ENCODE measurements around the gene SEL1L3. TPM values are rescaled to one million over a fixed set of nuclear protein-coding genes. Genes with fewer than 3 reads are reported as not detected.

Gene SEL1L3
- total and polyA plus RNA-seq, 7 donors: 1.0 to 4.3 (median 1.6) TPM

- intact Hi-C loops (cut with DNase I): no loop called here
- DNase-seq (no peak), ATAC-seq (no peak)
- Histone ChIP-seq H3K4me1 (no peaks in the 10 kb centered on the region), H3K36me3 (ENCODE audit: insufficient read depth in 1 of 2, low read depth in 1 of 2) (no peaks in the 10 kb centered on the region), H3K4me3 (no peak overlapping the region), H3K9me3 (no peaks in the 10 kb centered on the region), H3K27ac (no peak overlapping the region), H3K27me3 (ENCODE audit: insufficient read depth in 3 of 3, low read length in 2 of 3) (no peaks in the 10 kb centered on the region)
- WGBS, 3 donors: 59 to 61% (median 60%) methylated on average over 7 of the region's 7 CpGs
- no peak for TF ChIP-seq CTCF (IDR thresholded peaks at IDR 0.05)
These were observed 17.3 kb upstream of the SEL1L3 start for GRCh38 chr4:25879991-25880651.

DNA sequence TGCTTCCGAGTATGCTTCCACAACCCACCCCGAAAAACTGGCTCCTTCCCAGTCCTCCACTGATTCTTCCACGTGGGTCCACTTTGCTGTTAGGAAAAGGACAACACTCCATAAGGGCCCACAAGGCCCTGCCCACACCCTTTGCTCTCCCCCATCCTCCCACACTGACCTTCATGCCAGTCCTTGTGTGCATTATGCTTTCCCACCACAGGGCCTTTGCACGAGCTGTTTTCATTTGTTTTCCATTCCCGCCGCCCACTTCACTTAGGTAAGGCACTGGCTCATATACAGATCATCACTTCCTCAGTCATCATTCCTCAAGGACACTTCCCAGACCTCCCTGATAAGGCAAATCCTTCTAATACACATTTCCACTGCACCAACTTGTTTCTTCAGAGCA is 16.8 kb upstream of the SEL1L3 start:
- intact Hi-C loops (cut with DNase I): no loop called here
- WGBS, 3 donors: 93 to 97% (median 97%) methylated on average over 6 of the region's 6 CpGs
- DNase-seq: no peak

DNA sequence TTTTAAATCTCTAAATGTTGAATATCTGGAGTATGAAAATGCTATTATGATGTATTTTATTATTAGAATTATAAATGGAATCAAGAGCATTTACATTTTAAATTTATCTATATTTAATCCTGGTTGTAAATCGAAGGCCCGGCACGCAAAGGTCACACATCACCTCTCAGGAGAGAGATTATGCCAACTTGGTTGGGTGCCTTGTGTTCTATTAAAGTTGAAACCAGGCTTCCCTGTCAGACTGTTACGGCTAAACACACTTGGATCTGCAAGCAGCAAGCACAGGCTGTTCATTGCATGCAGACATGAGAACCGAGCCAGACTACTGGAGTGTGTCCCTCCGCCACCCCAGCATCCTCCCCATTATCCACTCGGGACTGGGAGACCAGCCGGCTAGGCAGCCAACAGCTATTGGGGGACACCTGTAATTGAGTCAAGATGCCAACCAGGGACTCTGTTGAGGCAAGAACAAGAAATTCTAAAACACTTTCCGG is 16.4 kb upstream of the SEL1L3 start:
- no peaks in the 10 kb centered on the region for H3K36me3 ChIP-seq (ENCODE audit: insufficient read depth in 1 of 2, low read depth in 1 of 2)
- no peak for TF ChIP-seq CTCF (IDR thresholded peaks at IDR 0.05)
- no peak overlapping the region for H3K4me3 ChIP-seq
- H3K27ac ChIP-seq: no peak overlapping the region
- intact Hi-C loops (cut with DNase I): no loop called here
- WGBS, 3 donors: 55 to 79% (median 59%) methylated on average over 9 of the region's 9 CpGs
- DNase-seq (no peak), ATAC-seq (no peak)
- no peaks in the 10 kb centered on the region for H3K4me1 ChIP-seq
- no peaks in the 10 kb centered on the region for H3K9me3 ChIP-seq
- H3K27me3 ChIP-seq (ENCODE audit: insufficient read depth in 3 of 3, low read length in 2 of 3): no peaks in the 10 kb centered on the region

More for the DNA sequence above, 16.8 kb upstream of the SEL1L3 start:
- no peak for ATAC-seq
- Histone ChIP-seq H3K4me3 (no peak overlapping the region), H3K36me3 (ENCODE audit: insufficient read depth in 1 of 2, low read depth in 1 of 2) (no peaks in the 10 kb centered on the region), H3K4me1 (no peaks in the 10 kb centered on the region), H3K9me3 (no peaks in the 10 kb centered on the region), H3K27ac (no peak overlapping the region), H3K27me3 (ENCODE audit: insufficient read depth in 3 of 3, low read length in 2 of 3) (no peaks in the 10 kb centered on the region)
- no peak for TF ChIP-seq CTCF (IDR thresholded peaks at IDR 0.05)

GRCh38 chr4:25878676-25879075 is 15.9 kb upstream of the SEL1L3 start:
- Histone ChIP-seq H3K4me3 (no peak overlapping the region), H3K4me1 (no peaks in the 10 kb centered on the region), H3K27ac (no peak overlapping the region), H3K27me3 (ENCODE audit: insufficient read depth in 3 of 3, low read length in 2 of 3) (no peaks in the 10 kb centered on the region), H3K36me3 (ENCODE audit: insufficient read depth in 1 of 2, low read depth in 1 of 2) (no peaks in the 10 kb centered on the region), H3K9me3 (no peaks in the 10 kb centered on the region)
- TF ChIP-seq CTCF (IDR thresholded peaks at IDR 0.05): no peak
- 43 to 64% (median 51%) methylated on average over 9 of the region's 9 CpGs for WGBS, 3 donors
- ATAC-seq: no peak
- no peak for DNase-seq
- intact Hi-C loops (cut with DNase I): no loop called here

DNA sequence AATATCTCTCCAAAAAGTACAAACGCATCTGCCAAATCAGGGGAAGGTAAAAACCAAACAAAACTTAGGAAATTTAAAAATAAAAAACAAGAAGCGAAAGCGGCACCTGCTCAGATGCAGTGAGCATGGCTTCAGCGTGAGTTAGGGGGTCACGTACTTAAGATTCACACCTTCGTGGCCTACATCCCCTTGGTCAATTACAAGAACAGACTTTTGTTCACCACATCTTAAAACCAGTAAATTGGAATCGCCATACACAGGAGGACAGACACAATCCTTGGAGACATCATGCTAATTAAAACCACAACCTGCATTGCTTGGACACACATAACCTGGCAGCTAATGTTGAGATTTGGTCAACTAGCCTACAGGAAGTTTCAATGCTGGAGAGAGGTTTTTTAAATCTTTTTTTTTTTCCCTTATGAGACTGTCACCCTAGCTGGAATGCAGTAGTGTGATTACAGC is 12.5 kb upstream of the SEL1L3 start:
- DNase-seq: no peak
- intact Hi-C loops (cut with DNase I): no loop called here
- Histone ChIP-seq H3K27me3 (ENCODE audit: insufficient read depth in 3 of 3, low read length in 2 of 3) (no peaks in the 10 kb centered on the region), H3K4me3 (no peak overlapping the region), H3K9me3 (no peaks in the 10 kb centered on the region), H3K27ac (no peak overlapping the region), H3K4me1 (no peaks in the 10 kb centered on the region), H3K36me3 (ENCODE audit: insufficient read depth in 1 of 2, low read depth in 1 of 2) (no peaks in the 10 kb centered on the region)
- ATAC-seq: no peak
- WGBS, 3 donors: 90 to 92% (median 92%) methylated on average over 7 of the region's 7 CpGs
- TF ChIP-seq CTCF (IDR thresholded peaks at IDR 0.05): no peak
